GM12878 (cell line): ENCODE measurements around the gene RAD51B. TPM values are rescaled to one million over a fixed set of nuclear protein-coding genes. Genes with fewer than 3 reads are reported as not detected.

Experiments
- ATF2 ChIP-seq: IDR thresholded peaks from 2 replicates; pipeline ENCODE4 v1.6.1; 2012; ENCODE audit warnings: low read length, inconsistent platforms
- ATF3 ChIP-seq: IDR thresholded peaks from 2 replicates; pipeline ENCODE4 v1.6.1; 2011; ENCODE audit warnings: low read depth, mild to moderate bottlenecking, low read length, moderate library complexity, borderline replicate concordance; ENCODE audit errors: extremely low read depth
- CHD1 ChIP-seq: IDR thresholded peaks from 2 replicates; pipeline ENCODE4 v1.6.1; 2012; ENCODE audit warnings: low read depth, low read length, improper control_type of control experiment
- EED ChIP-seq: sonication (generic); IDR thresholded peaks from 2 replicates; pipeline ENCODE4 v1.6.1; 2016; ENCODE audit warnings: antibody characterized with exemption, low read depth
- EGR1 ChIP-seq, 2 experiments: IDR thresholded peaks; 1 replicate in 1 of 2; 2 replicates in 1 of 2; pipeline ENCODE4 v1.6.1; 2011 to 2012; ENCODE audit warnings: low read depth in 2 of 2, low read length in 2 of 2, borderline replicate concordance in 1 of 2, mild to moderate bottlenecking in 1 of 2, moderate library complexity in 1 of 2
- ELK1 ChIP-seq: IDR thresholded peaks from 2 replicates; pipeline ENCODE4 v1.6.1; 2012; ENCODE audit warnings: low read depth, low read length, improper control_type of control experiment
- FOXK2 ChIP-seq: fragments of 450-650 bp; IDR thresholded peaks from 2 replicates; pipeline ENCODE4 v1.6.1; 2017; ENCODE audit warnings: mild to moderate bottlenecking, moderate library complexity
- GATAD2B ChIP-seq: fragments of 450-650 bp; conservative IDR thresholded peaks from 2 replicates; pipeline ENCODE4 v1.6.1; 2017; ENCODE audit warnings: low read depth, mild to moderate bottlenecking, moderate library complexity
- HCFC1 ChIP-seq: fragments of 150-350 bp; IDR thresholded peaks from 2 replicates; pipeline ENCODE4 v1.6.1; 2014; ENCODE audit warnings: low read length
- IRF4 ChIP-seq: IDR thresholded peaks from 2 replicates; pipeline ENCODE4 v1.6.1; 2011; ENCODE audit warnings: low read depth, low read length
- LARP7 ChIP-seq: fragments of 450-650 bp; IDR thresholded peaks from 2 replicates; pipeline ENCODE4 v1.6.1; 2017; ENCODE audit warnings: mild to moderate bottlenecking
- MYC ChIP-seq: IDR thresholded peaks from 2 replicates; pipeline ENCODE4 v1.6.1; 2011; ENCODE audit warnings: mild to moderate bottlenecking, low read length, moderate library complexity, inconsistent platforms; ENCODE audit not compliant: insufficient read depth, insufficient replicate concordance, insufficient read length, severe bottlenecking
- NRF1 ChIP-seq: conservative IDR thresholded peaks from 2 replicates; pipeline ENCODE4 v1.6.1; 2011; ENCODE audit warnings: mild to moderate bottlenecking, low read depth, low read length, improper control_type of control experiment
- PAX5 ChIP-seq: IDR thresholded peaks from 2 replicates; pipeline ENCODE4 v1.6.1; 2011; ENCODE audit warnings: low read depth, low read length, borderline replicate concordance
- POLR2AphosphoS5 ChIP-seq: IDR thresholded peaks from 2 replicates; pipeline ENCODE4 v1.6.1; 2011; ENCODE audit warnings: mild to moderate bottlenecking, low read length, inconsistent platforms
- RBBP5 ChIP-seq: fragments of 200-600 bp; sonication (generic); conservative IDR thresholded peaks from 2 replicates; pipeline ENCODE4 v1.6.1; 2016
- SMAD1 ChIP-seq: fragments of 450-650 bp; IDR thresholded peaks from 2 replicates; pipeline ENCODE4 v1.6.1; 2018; ENCODE audit warnings: mild to moderate bottlenecking, low read depth; ENCODE audit not compliant: partially characterized antibody
- SMC3 ChIP-seq: IDR thresholded peaks from 2 replicates; pipeline ENCODE4 v1.6.1; 2011; ENCODE audit warnings: low read length, improper control_type of control experiment, borderline replicate concordance
- USF1 ChIP-seq: IDR thresholded peaks from 2 replicates; pipeline ENCODE4 v1.6.1; 2011; ENCODE audit warnings: borderline replicate concordance, low read depth, mild to moderate bottlenecking, moderate library complexity, mixed read lengths, low read length; ENCODE audit not compliant: insufficient read depth; ENCODE audit errors: extremely low read length
- USF2 ChIP-seq: IDR thresholded peaks from 2 replicates; pipeline ENCODE4 v1.6.1; 2011; ENCODE audit warnings: low read depth, low read length, improper control_type of control experiment, borderline replicate concordance
- YY1 ChIP-seq: IDR thresholded peaks from 2 replicates; pipeline ENCODE4 v1.6.1; 2011; ENCODE audit warnings: low read depth, mild to moderate bottlenecking, low read length
- ZBED1 ChIP-seq: IDR thresholded peaks from 2 replicates; pipeline ENCODE4 v1.6.1; 2016; ENCODE audit warnings: borderline replicate concordance
- ZNF217 ChIP-seq: fragments of 450-650 bp; IDR thresholded peaks from 2 replicates; pipeline ENCODE4 v1.6.1; 2017; ENCODE audit warnings: antibody characterized with exemption, mild to moderate bottlenecking
- polyA plus RNA-seq, 11 experiments: library from polyadenylated mRNA; depleted of rRNA in 4 of 11; unstranded in 6 of 11; stranded (reverse) in 5 of 11; fragments of >200 nt; fragmentation: Nextera tagmentation in 4 of 11; fragmentation: Illumina TruSeq in 1 of 11; extraction: Ambion mirVana in 4 of 11; extraction: Trizol in 1 of 11; gene quantifications; 1 replicate in 1 of 11; 2 replicates in 10 of 11; pipeline versions ENCODE4 v1.2.1 to v1.2.3, GENCODE V29; 2011 to 2016; ENCODE audit warnings: inconsistent platforms in 2 of 11, missing spikeins in 2 of 11, low read depth in 1 of 11
- total RNA-seq, 4 experiments: library from RNA; depleted of rRNA in 3 of 4; stranded (reverse); fragments of >200 nt in 3 of 4; fragmentation: Illumina TruSeq in 1 of 4; extraction: Trizol in 1 of 4; gene quantifications; 2 replicates each; pipeline versions ENCODE4 v1.2.1 to v1.2.3, GENCODE V29; 2013 to 2021

RAD51B gene
- total and polyA plus RNA-seq, 10 of the 15 experiments (the other 5 are each of a cell fraction or from before 2014, with no cell fraction given) = 9.8 to 26.8 (median 21.3) TPM

- no peak for TF ChIP-seq ATF2
- TF ChIP-seq YY1 = 0 out of 2 replicates have a peak, but pooled peaks have one; percentile 27
- peak; percentile 57 for TF ChIP-seq POLR2AphosphoS5
- TF ChIP-seq SMAD1 = peak; percentile 53
- TF ChIP-seq USF2 = no peak
- TF ChIP-seq ZNF217 = no peak
- TF ChIP-seq CHD1 = no peak
- TF ChIP-seq NRF1 = no peak
- no peak; the same call in 1 of the 2 replicates for TF ChIP-seq LARP7
- no peak for TF ChIP-seq RBBP5
- TF ChIP-seq EED = no peak; the same call in 1 of the 2 replicates
- no peak for TF ChIP-seq ELK1
- TF ChIP-seq SMC3 = no peak
- no peak for TF ChIP-seq HCFC1
- no peak for TF ChIP-seq ATF3
- no peak for TF ChIP-seq IRF4
- no peak for TF ChIP-seq GATAD2B
- no peak for TF ChIP-seq MYC
- no peak for TF ChIP-seq FOXK2
- no peak for TF ChIP-seq USF1
- TF ChIP-seq EGR1 (IDR thresholded peaks at IDR 0.05; ENCODE audit: borderline replicate concordance in 1 of 2, low read depth in 2 of 2, low read length in 2 of 2) = no peak
- no peak; the same call in 1 of the 2 replicates for TF ChIP-seq ZBED1
- no peak for TF ChIP-seq PAX5
These were observed 459.2 kb downstream of the RAD51B start (continued) for GRCh38 chr14:68278576-68279436.
